Ascending aorta (tissue), 2 donors: Measurements from ENCODE around the gene RGMB. TPM values are rescaled to one million over a fixed set of nuclear protein-coding genes. Genes with fewer than 3 reads are reported as not detected.
"Not testable (repeated sequence)": the region's sequence is repeated elsewhere in the genome, so short reads cannot be mapped to it uniquely, and the experiment has no call there.

Experiments
- DNase-seq, 2 donors: peaks; one replicate each; pipeline ENCODE4 v3.0.0-alpha.2; 2019; ENCODE audit warnings: low spot score in 2 of 2
- H3K27ac ChIP-seq, 2 donors: fragments of 200-600 bp; sonication (generic); one replicate each; pipeline ENCODE4 v1.5.1; 2016 to 2017; ENCODE audit warnings: mild to moderate bottlenecking in 1 of 2
- H3K27me3 ChIP-seq: fragments of 200-600 bp; sonication (generic); one replicate; pipeline ENCODE4 v1.5.1; 2017
- H3K36me3 ChIP-seq, 2 donors: fragments of 200-600 bp; sonication (generic); one replicate each; pipeline ENCODE4 v1.5.1; 2016
- H3K4me1 ChIP-seq, 2 donors: fragments of 200-600 bp; sonication (generic); one replicate each; pipeline ENCODE4 v1.5.1; 2016 to 2017; ENCODE audit warnings: mild to moderate bottlenecking in 1 of 2
- H3K4me3 ChIP-seq, 2 donors: fragments of 200-600 bp; sonication (generic); one replicate each; pipeline ENCODE4 v1.5.1; 2016 to 2017; ENCODE audit warnings: mild to moderate bottlenecking in 1 of 2
- H3K9me3 ChIP-seq, 2 donors: fragments of 200-600 bp; sonication (generic); one replicate each; pipeline ENCODE4 v1.5.1; 2016
- intact Hi-C: fragments of 100-400 bp; cut with DNase I; formaldehyde crosslinking; loops from one replicate; pipeline ENCODE4 v1.15.1; 2023
- total RNA-seq: library from RNA; depleted of rRNA; stranded (reverse); fragments of >200 nt; gene quantifications from one replicate; pipeline ENCODE4 v1.1.0, GENCODE V29; 2016
- TF ChIP-seq, protein P1 (sequence below), 3 experiments: fragments of 200-600 bp in 2 of 3; fragments of 450-650 bp in 1 of 3; sonication (generic) in 2 of 3; IDR thresholded peaks; one replicate each; pipeline ENCODE4 v1.5.1; 2016 to 2019; ENCODE audit warnings: antibody characterized with exemption in 3 of 3, mild to moderate bottlenecking in 1 of 3, moderate library complexity in 1 of 3

Gene RGMB
- total RNA-seq, 1 donor from 2014 or later, result 20.9 TPM

DNA sequence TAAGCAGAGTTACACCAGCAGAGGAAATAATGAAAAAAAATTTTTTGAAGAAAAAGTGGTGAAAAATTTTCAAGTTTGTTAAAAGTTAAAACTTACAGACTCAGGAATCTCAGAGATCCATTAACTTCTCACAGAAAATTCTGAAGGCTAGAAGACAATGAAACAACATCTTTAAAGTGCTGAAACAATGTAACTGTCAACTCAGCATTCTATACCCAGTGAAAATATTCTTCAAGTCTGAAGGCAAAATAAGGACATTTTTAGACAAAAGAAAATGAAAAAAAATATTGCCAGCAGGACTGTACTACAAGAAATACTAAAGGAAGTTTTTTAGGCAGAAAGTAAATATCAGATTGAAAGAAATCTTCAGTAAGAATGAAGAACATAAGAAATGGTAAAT, 36.7 kb upstream of the RGMB start:
- TF ChIP-seq, protein P1, sequence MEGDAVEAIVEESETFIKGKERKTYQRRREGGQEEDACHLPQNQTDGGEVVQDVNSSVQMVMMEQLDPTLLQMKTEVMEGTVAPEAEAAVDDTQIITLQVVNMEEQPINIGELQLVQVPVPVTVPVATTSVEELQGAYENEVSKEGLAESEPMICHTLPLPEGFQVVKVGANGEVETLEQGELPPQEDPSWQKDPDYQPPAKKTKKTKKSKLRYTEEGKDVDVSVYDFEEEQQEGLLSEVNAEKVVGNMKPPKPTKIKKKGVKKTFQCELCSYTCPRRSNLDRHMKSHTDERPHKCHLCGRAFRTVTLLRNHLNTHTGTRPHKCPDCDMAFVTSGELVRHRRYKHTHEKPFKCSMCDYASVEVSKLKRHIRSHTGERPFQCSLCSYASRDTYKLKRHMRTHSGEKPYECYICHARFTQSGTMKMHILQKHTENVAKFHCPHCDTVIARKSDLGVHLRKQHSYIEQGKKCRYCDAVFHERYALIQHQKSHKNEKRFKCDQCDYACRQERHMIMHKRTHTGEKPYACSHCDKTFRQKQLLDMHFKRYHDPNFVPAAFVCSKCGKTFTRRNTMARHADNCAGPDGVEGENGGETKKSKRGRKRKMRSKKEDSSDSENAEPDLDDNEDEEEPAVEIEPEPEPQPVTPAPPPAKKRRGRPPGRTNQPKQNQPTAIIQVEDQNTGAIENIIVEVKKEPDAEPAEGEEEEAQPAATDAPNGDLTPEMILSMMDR (IDR thresholded peaks at IDR 0.05), result no peak
- H3K4me3 ChIP-seq, result no peak overlapping the region
- H3K27me3 ChIP-seq, result no peaks in the 10 kb centered on the region
- H3K27ac ChIP-seq, result no peak overlapping the region
- H3K36me3 ChIP-seq, result no peaks in the 10 kb centered on the region
- DNase-seq, result no peak
- H3K4me1 ChIP-seq, result no peaks in the 10 kb centered on the region
- intact Hi-C loops, result no loop called here
- H3K9me3 ChIP-seq, result no peaks in the 10 kb centered on the region

DNA sequence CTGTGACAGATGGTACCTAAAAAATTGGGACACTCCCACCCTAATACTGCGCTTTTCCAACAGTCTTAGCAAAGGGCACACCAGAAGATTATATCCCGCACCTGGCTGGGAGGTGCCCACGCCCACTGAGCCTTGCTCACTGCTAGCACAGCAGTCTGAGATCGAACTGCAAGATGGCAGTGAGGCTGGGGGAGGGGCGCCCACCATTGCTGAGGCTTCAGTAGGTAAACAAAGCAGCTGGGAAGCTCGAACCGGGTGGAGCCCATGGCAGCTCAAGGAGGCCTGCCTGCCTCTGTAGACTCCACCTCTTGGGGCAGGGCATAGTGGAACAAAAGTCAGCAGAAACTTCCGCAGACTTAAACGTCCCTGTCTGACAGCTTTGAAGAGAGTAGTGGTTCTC, 36.0 kb upstream of the RGMB start:
- H3K27ac ChIP-seq, DNase-seq, H3K4me3 ChIP-seq, H3K36me3 ChIP-seq, H3K27me3 ChIP-seq, H3K4me1 ChIP-seq, H3K9me3 ChIP-seq, intact Hi-C loops: not testable (repeated sequence)

DNA sequence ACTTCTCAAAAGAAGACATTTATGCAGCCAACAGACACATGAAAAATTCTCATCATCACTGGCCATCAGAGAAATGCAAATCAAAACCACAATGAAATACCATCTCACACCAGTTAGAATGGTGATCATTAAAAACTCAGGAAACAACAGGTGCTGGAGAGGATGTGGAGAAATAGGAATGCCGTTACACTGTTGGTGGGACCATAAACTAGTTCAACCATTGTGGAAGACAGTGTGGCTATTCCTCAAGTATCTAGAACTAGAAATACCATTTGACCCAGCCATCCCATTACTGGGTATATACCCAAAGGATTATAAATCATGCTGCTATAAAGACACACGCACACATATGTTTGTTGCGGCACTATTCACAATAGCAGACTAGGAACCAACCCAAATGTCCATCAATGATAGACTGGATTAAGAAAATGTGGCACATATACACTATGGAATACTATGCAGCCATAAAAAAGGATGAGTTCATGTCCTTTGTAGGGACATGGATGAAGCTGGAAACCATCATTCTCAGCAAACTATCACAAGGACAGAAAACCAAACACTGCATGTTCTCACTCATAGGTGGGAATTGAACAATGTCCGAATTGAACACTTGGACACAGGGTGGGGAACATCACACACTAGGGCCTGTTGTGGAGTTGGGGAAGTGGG, 34.8 kb upstream of the RGMB start:
- intact Hi-C loops, H3K4me3 ChIP-seq, DNase-seq, H3K27me3 ChIP-seq, H3K27ac ChIP-seq, H3K9me3 ChIP-seq, H3K4me1 ChIP-seq, H3K36me3 ChIP-seq: not testable (repeated sequence)

DNA sequence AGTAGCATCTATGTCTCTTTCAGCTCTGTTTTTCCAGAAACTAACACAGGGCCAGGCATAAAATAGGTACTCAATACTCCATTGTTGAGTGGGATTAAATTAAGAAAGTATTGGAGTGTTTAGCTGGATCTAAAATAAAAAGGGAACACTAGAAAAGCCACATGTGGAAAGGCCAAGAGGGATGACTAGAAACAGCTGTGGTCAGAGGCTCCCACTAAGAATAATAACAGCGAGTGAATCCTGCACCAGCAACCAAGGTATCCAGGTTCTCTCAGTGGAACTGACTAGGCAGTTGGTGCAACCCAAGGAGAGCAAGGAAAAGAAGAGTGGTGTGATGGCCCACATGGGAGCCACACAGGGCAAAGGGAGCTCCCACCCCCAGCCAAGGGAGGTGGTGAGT, 31.5 kb upstream of the RGMB start:
- TF ChIP-seq, protein P1 (IDR thresholded peaks at IDR 0.05), result no peak
- Histone ChIP-seq H3K4me1 (no peaks in the 10 kb centered on the region), H3K36me3 (no peaks in the 10 kb centered on the region), H3K4me3 (no peak overlapping the region), H3K27ac (no peak overlapping the region), H3K27me3 (no peaks in the 10 kb centered on the region), H3K9me3 (peaks cover 0 to 5% of the 10 kb centered on the region in 2 donors)
- DNase-seq, result no peak
- intact Hi-C loops, result no loop called here

DNA sequence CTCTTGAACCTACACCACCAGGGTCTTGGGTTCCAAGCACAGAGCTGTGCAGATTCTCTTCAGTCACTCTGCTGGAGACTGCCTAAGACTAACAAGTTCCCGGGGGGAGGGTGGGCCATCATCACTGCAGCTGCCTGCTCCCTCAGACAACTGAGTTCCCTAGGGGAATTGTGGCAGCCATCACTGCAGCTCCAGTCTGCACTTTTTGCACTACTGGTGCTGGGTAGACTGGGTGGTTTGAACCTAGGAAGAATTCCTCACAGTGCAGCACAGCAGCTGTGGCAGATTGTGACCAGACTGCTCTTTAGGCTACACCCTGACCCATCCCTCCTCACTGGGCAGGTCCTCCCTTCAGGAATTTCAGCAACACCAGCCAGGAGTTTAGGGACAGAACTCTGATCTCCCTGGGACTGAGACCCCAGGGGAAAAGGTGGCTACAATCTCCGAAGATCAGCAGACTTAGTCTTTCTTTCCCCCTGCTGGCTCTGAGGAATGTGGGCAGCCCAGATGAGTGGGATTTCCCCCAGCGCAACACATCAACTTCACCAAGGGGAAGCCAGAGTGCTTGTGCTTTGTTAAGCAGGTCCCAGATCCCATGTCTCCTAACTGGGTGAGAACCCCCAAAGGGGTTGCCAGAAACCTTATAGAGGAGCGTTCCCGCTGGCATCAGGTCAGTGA, 30.9 kb upstream of the RGMB start:
- no peak for DNase-seq
- no peaks in the 10 kb centered on the region for H3K4me1 ChIP-seq
- intact Hi-C loops, result no loop called here
- H3K36me3 ChIP-seq, result no peaks in the 10 kb centered on the region
- H3K4me3 ChIP-seq, result no peak overlapping the region
- TF ChIP-seq, protein P1 (IDR thresholded peaks at IDR 0.05), result no peak
- no peak overlapping the region for H3K27ac ChIP-seq
- no peaks in the 10 kb centered on the region for H3K27me3 ChIP-seq
- peaks cover 0 to 7% of the 10 kb centered on the region in 2 donors for H3K9me3 ChIP-seq

DNA sequence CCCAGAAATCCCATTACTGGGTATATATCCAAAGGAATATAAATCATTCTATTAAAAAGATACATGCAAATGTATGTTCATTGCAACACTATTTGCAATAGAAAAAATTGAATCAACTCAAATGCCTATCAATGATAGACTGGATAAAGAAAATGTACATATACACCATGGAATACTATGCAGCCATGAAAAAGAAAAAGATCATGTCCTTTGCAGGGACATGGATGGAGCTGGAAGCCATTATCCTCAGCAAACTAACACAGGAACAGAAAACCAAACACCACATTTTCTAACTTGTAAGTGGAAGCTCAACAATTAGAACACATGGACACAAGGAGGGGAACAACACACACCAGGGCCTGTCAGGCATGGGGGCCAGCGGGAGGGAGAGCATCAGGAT, 25.2 kb upstream of the RGMB start:
- intact Hi-C loops, H3K4me1 ChIP-seq, H3K4me3 ChIP-seq, H3K27me3 ChIP-seq, DNase-seq, H3K9me3 ChIP-seq, H3K27ac ChIP-seq, H3K36me3 ChIP-seq: not testable (repeated sequence)

DNA sequence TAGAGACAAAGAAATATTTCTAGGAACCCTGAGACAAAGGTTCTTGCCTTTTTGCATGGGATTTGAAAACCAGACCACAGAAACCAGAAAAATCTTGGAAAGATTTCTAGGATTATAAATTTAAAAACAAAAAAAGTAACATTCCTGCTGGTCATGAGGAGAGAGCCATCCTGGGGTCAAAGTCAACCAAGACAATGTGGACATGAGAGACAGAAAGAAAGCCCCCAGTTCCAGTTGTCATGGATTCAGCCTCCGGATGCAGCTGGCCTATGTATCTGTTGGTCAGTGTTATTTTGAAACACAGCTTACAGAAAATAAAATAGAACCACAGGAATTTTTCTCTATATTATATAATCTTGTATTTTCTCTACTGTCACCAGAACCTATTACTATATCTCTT, 24.4 kb upstream of the RGMB start:
- no peak overlapping the region for H3K4me3 ChIP-seq
- peaks cover 0 to 7% of the 10 kb centered on the region in 2 donors for H3K9me3 ChIP-seq
- H3K36me3 ChIP-seq, result no peaks in the 10 kb centered on the region
- H3K4me1 ChIP-seq, result no peaks in the 10 kb centered on the region
- intact Hi-C loops, result no loop called here
- no peaks in the 10 kb centered on the region for H3K27me3 ChIP-seq
- H3K27ac ChIP-seq, result no peak overlapping the region
- TF ChIP-seq, protein P1 (IDR thresholded peaks at IDR 0.05), result no peak
- DNase-seq, result no peak
